CD14-positive monocyte (primary cell): ENCODE results near the gene DCP1A. TPM values are rescaled to one million over a fixed set of nuclear protein-coding genes. Genes with fewer than 3 reads are reported as not detected.
A peak's percentile ranks its signal among the peaks of the same experiment; 100 is the strongest.
"Not testable (repeated sequence)": the region's sequence is repeated elsewhere in the genome, so short reads cannot be mapped to it uniquely, and the experiment has no call there.

Source experiments
- DNase-seq, 3 donors: peaks; one replicate each; pipeline ENCODE4 v3.0.0-alpha.2; 2011 to 2022
- H2AFZ ChIP-seq: 2 replicates; pipeline ENCODE4 v1.6.0; 2012; ENCODE audit warnings: mild to moderate bottlenecking, low read depth, low read length, inconsistent platforms; ENCODE audit not compliant: insufficient read depth, poor library complexity, severe bottlenecking
- H3K27ac ChIP-seq, 2 donors: 1 replicate in 1 of 2; 2 replicates in 1 of 2; pipeline ENCODE4 v1.5.1; 2012 to 2013; ENCODE audit warnings: low read length in 2 of 2, control low read depth in 1 of 2, inconsistent platforms in 1 of 2, low read depth in 1 of 2, mild to moderate bottlenecking in 1 of 2
- H3K27me3 ChIP-seq, 2 donors: one replicate each; pipeline versions ENCODE4 v1.6.0 to v1.6.1; 2011 to 2013; ENCODE audit warnings: low read length in 2 of 2; ENCODE audit not compliant: control insufficient read depth in 2 of 2, insufficient read depth in 2 of 2
- H3K36me3 ChIP-seq, 2 donors: replicated peaks in 1 of 2; 1 replicate in 1 of 2; 2 replicates in 1 of 2; pipeline versions ENCODE4 v1.5.1 to v1.6.1; 2012 to 2013; ENCODE audit warnings: low read length in 2 of 2, control low read depth in 1 of 2, inconsistent platforms in 1 of 2, mild to moderate bottlenecking in 1 of 2; ENCODE audit not compliant: insufficient read depth in 2 of 2, control insufficient read depth in 1 of 2
- H3K4me1 ChIP-seq, 2 donors: 1 replicate in 1 of 2; 2 replicates in 1 of 2; pipeline versions ENCODE4 v1.5.1 to v1.6.1; 2012 to 2013; ENCODE audit warnings: low read length in 2 of 2, control low read depth in 1 of 2, inconsistent platforms in 1 of 2, mild to moderate bottlenecking in 1 of 2, moderate library complexity in 1 of 2; ENCODE audit not compliant: insufficient read depth in 2 of 2, control insufficient read depth in 1 of 2
- H3K4me2 ChIP-seq: replicated peaks from 2 replicates; pipeline ENCODE3; 2012; ENCODE audit warnings: low read length, moderate library complexity, mild to moderate bottlenecking; ENCODE audit not compliant: poor library complexity, severe bottlenecking; ENCODE audit errors: extremely low read depth
- H3K4me3 ChIP-seq, 3 experiments: fragments of 200-600 bp in 1 of 3; sonication (generic) in 1 of 3; replicated peaks in 1 of 3; 1 replicate in 2 of 3; 2 replicates in 1 of 3; pipeline ENCODE4 v1.5.1; 2011 to 2013; ENCODE audit warnings: low read length in 3 of 3, mild to moderate bottlenecking in 3 of 3, control low read depth in 2 of 3, low read depth in 2 of 3, inconsistent platforms in 1 of 3, moderate library complexity in 1 of 3
- H3K79me2 ChIP-seq: 2 replicates; pipeline ENCODE4 v1.6.0; 2012; ENCODE audit warnings: mild to moderate bottlenecking, control low read depth, inconsistent platforms, low read length, moderate library complexity; ENCODE audit not compliant: insufficient read depth
- H3K9ac ChIP-seq: 2 replicates; pipeline ENCODE4 v1.6.0; 2017; ENCODE audit warnings: low read length, mild to moderate bottlenecking; ENCODE audit not compliant: insufficient read depth, poor library complexity, severe bottlenecking
- H3K9me3 ChIP-seq, 2 donors: replicated peaks in 1 of 2; 1 replicate in 1 of 2; 2 replicates in 1 of 2; pipeline versions ENCODE4 v1.5.1 to v1.6.1; 2012 to 2013; ENCODE audit warnings: low read length in 2 of 2, control low read depth in 1 of 2; ENCODE audit not compliant: control insufficient read depth in 1 of 2, insufficient read depth in 1 of 2
- H4K20me1 ChIP-seq: 2 replicates; pipeline ENCODE4 v1.6.0; 2012; ENCODE audit warnings: mild to moderate bottlenecking, low read length, control low read depth, moderate library complexity; ENCODE audit not compliant: insufficient read depth
- H3K27ac Mint-ChIP-seq, 7 donors: one replicate each; pipeline ENCODE4 v1.8.0; 2020; ENCODE audit warnings: mild to moderate bottlenecking in 7 of 7, mixed read lengths in 7 of 7, moderate library complexity in 6 of 7, inconsistent platforms in 2 of 7
- H3K27me3 Mint-ChIP-seq, 3 donors: one replicate each; pipeline ENCODE4 v1.8.0; 2021 to 2022; ENCODE audit warnings: low read depth in 3 of 3, mild to moderate bottlenecking in 3 of 3, mixed read lengths in 3 of 3, moderate library complexity in 3 of 3, inconsistent platforms in 1 of 3
- H3K36me3 Mint-ChIP-seq, 2 donors: one replicate each; pipeline ENCODE4 v1.8.0; 2020; ENCODE audit warnings: mixed read lengths in 2 of 2, inconsistent platforms in 1 of 2, mild to moderate bottlenecking in 1 of 2
- H3K4me1 Mint-ChIP-seq: one replicate; pipeline ENCODE4 v1.8.0; 2020; ENCODE audit warnings: mild to moderate bottlenecking, mixed read lengths
- H3K4me3 Mint-ChIP-seq, 2 donors: one replicate each; pipeline ENCODE4 v1.8.0; 2020; ENCODE audit warnings: mild to moderate bottlenecking in 2 of 2, mixed read lengths in 2 of 2, moderate library complexity in 1 of 2
- H3K9me3 Mint-ChIP-seq, 7 donors: one replicate each; pipeline ENCODE4 v1.8.0; 2020 to 2022; ENCODE audit warnings: mixed read lengths in 7 of 7, mild to moderate bottlenecking in 6 of 7, moderate library complexity in 6 of 7, inconsistent platforms in 2 of 7
- CTCF ChIP-seq: fragments of 200-600 bp; IDR thresholded peaks from one replicate; pipeline ENCODE4 v1.8.0; 2022; ENCODE audit warnings: antibody characterized with exemption, mild to moderate bottlenecking
- WGBS: methylation state at CpG from one replicate; pipeline ENCODE4 v1.1.5; 2013; ENCODE audit warnings: missing lambda C conversion rate; ENCODE audit not compliant: insufficient coverage; 5-methylcytosine and 5-hydroxymethylcytosine counted together
- intact Hi-C, 2 donors: fragments of 100-400 bp; cut with micrococcal nuclease; formaldehyde crosslinking; loops; one replicate each; pipeline versions ENCODE4 v1.15.0 to v1.15.1; 2023
- polyA plus RNA-seq, 3 donors: library from polyadenylated mRNA; depleted of rRNA in 1 of 3; unstranded in 2 of 3; stranded (reverse) in 1 of 3; fragments of 300-500 nt in 2 of 3; fragments of >200 nt in 1 of 3; fragmentation: Illumina TruSeq in 2 of 3; gene quantifications; 1 replicate in 2 of 3; 2 replicates in 1 of 3; pipeline ENCODE4 v1.2.3, GENCODE V29; 2012 to 2021

The DCP1A gene
- polyA plus RNA-seq, 3 donors, result 11.9 to 25.4 (median 19.3) TPM

GRCh38 chr3:53269888-53270880 lies 77.2 kb downstream of the DCP1A start:
- H4K20me1 ChIP-seq, result no peaks in the 10 kb centered on the region
- peaks cover 43 to 44% of the 10 kb centered on the region in 2 donors for H3K4me1 ChIP-seq
- H3K36me3 ChIP-seq, result no peaks in the 10 kb centered on the region
- Mint-ChIP-seq H3K4me1 (peaks cover 41% of the 10 kb centered on the region), H3K27ac (peak overlapping the region; percentile 90 to 98 (median 95)), H3K27me3 (peaks cover 0 to 2% (median 0%) of the 10 kb centered on the region in 3 donors), H3K9me3 (no peaks in the 10 kb centered on the region), H3K4me3 (peak overlapping the region; percentile 65 to 87), H3K36me3 (peaks cover 12 to 13% of the 10 kb centered on the region in 2 donors)
- 3% methylated on average over 11 of the region's 12 CpGs for WGBS
- H3K27me3 ChIP-seq, result no peaks in the 10 kb centered on the region
- peak overlapping the region; percentile 10 to 71 (median 15) for H3K4me3 ChIP-seq
- peak overlapping the region; percentile 77 for H3K4me2 ChIP-seq
- DNase-seq, result peak; percentile 89 to 96 (median 95)
- TF ChIP-seq CTCF, result no peak
- intact Hi-C loops, result loop anchor here in 1 of 2 donors (5.0 to 10.0 kb wide), 2 partner anchors 33 to 55 kb away; no protein-coding TSS in a partner anchor
- H3K9ac ChIP-seq, result peak overlapping the region; percentile 42
- H3K79me2 ChIP-seq, result peaks cover 47% of the 10 kb centered on the region
- peak overlapping the region; percentile 82 to 86 for H3K27ac ChIP-seq
- peak overlapping the region; percentile 29 for H2AFZ ChIP-seq
- no peaks in the 10 kb centered on the region for H3K9me3 ChIP-seq

DNA sequence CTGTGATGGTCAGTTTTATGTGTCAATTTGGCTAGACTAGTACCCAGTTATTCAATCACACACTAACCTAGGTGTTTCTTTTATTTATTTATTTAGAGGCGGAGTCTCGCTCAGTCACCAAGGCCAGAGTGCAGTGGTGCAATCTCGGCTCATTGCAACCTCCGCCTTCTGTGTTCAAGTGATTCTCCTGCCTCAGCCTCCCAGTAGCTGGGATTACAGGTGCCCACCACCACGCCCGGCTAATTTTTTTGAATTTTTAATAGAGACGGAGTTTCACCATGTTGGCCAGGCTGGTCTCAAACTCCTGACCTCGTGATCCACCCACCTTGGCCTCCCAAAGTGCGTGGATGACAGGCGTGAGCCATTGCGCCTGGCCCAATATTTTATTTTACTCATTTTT lies 78.2 kb downstream of the DCP1A start:
- H3K27me3 Mint-ChIP-seq, H3K9me3 Mint-ChIP-seq, H4K20me1 ChIP-seq, H3K36me3 Mint-ChIP-seq, H3K9me3 ChIP-seq, intact Hi-C loops, H3K27me3 ChIP-seq, H3K4me3 Mint-ChIP-seq, H3K36me3 ChIP-seq, DNase-seq, H2AFZ ChIP-seq, H3K9ac ChIP-seq: not testable (repeated sequence)
- WGBS, result 90% methylated on average over 7 of the region's 11 CpGs
- Mint-ChIP-seq H3K4me1 (peaks cover 43% of the 10 kb centered on the region), H3K27ac (peak overlapping the region; percentile 90 to 98 (median 95))
- Histone ChIP-seq H3K4me1 (peaks cover 43 to 44% of the 10 kb centered on the region in 2 donors), H3K27ac (peak overlapping the region; percentile 82 to 86), H3K79me2 (peaks cover 40% of the 10 kb centered on the region), H3K4me3 (peak overlapping the region in 1 of 3 experiments; percentile 71), H3K4me2 (peak overlapping the region; percentile 77)
